HepG2 (cell line): ENCODE results near the gene WNT5B. TPM values are rescaled to one million over a fixed set of nuclear protein-coding genes. Genes with fewer than 3 reads are reported as not detected.

ENCODE experiments used
- CERS6 ChIP-seq: sonication (generic); formaldehyde crosslinking; IDR thresholded peaks from 2 replicates; pipeline ENCODE4 v1.5.0; 2020; ENCODE audit warnings: missing genetic modification reagents
- E2F2 ChIP-seq: sonication (generic); formaldehyde crosslinking; IDR thresholded peaks from 2 replicates; pipeline ENCODE4 v1.4.0; 2020; ENCODE audit warnings: missing genetic modification reagents, borderline replicate concordance
- FOXO1 ChIP-seq: sonication (generic); formaldehyde crosslinking; IDR thresholded peaks from 2 replicates; pipeline ENCODE4 v1.4.0; 2020; ENCODE audit warnings: missing genetic modification reagents
- GZF1 ChIP-seq: sonication (generic); formaldehyde crosslinking; IDR thresholded peaks from 2 replicates; pipeline ENCODE4 v1.5.1; 2020; ENCODE audit warnings: mild to moderate bottlenecking, missing genetic modification reagents
- HNRNPLL ChIP-seq: fragments of 200-400 bp; formaldehyde crosslinking; IDR thresholded peaks from 2 replicates; pipeline ENCODE4 v1.6.1; 2017; ENCODE audit warnings: mild to moderate bottlenecking, low read depth, low read length; ENCODE audit not compliant: poor library complexity, severe bottlenecking
- IRF9 ChIP-seq: sonication (generic); formaldehyde crosslinking; IDR thresholded peaks from 2 replicates; pipeline ENCODE4 v1.8.0; 2022; ENCODE audit warnings: missing genetic modification reagents, mild to moderate bottlenecking, borderline replicate concordance
- KAT2B ChIP-seq: fragments of 150-350 bp; IDR thresholded peaks from 2 replicates; pipeline ENCODE4 v1.6.1; 2014; ENCODE audit warnings: low read depth, low read length, borderline replicate concordance
- LCORL ChIP-seq, 2 experiments: fragments of 450-650 bp in 1 of 2; sonication (generic) in 1 of 2; formaldehyde crosslinking in 1 of 2; IDR thresholded peaks; 2 replicates each; pipeline versions ENCODE4 v1.5.0 to v1.6.1; 2017 to 2020; ENCODE audit warnings: antibody characterized with exemption in 1 of 2, missing genetic modification reagents in 1 of 2
- NFYC ChIP-seq: IDR thresholded peaks from 2 replicates; pipeline ENCODE4 v1.6.1; 2016; ENCODE audit warnings: missing genetic modification reagents, missing compliant biosample characterization
- NPAS2 ChIP-seq: sonication (generic); formaldehyde crosslinking; IDR thresholded peaks from 2 replicates; pipeline ENCODE4 v1.8.0; 2022; ENCODE audit warnings: mild to moderate bottlenecking, missing genetic modification reagents, borderline replicate concordance
- SATB2 ChIP-seq: sonication (generic); formaldehyde crosslinking; IDR thresholded peaks from 2 replicates; pipeline ENCODE4 v1.5.0; 2020; ENCODE audit warnings: missing genetic modification reagents
- SRSF1 ChIP-seq: fragments of 200-400 bp; formaldehyde crosslinking; optimal IDR thresholded peaks from 2 replicates; pipeline ENCODE3; 2017; ENCODE audit warnings: mild to moderate bottlenecking, low read depth, low read length, moderate library complexity
- TOPORS ChIP-seq: sonication (generic); formaldehyde crosslinking; IDR thresholded peaks from 2 replicates; pipeline ENCODE4 v1.8.0; 2023; ENCODE audit warnings: mild to moderate bottlenecking, missing genetic modification reagents
- USF2 ChIP-seq, 2 experiments: sonication (generic) in 1 of 2; formaldehyde crosslinking in 1 of 2; IDR thresholded peaks; 2 replicates each; pipeline versions ENCODE4 v1.5.1 to v1.6.1; 2011 to 2020; ENCODE audit warnings: borderline replicate concordance in 1 of 2, low read depth in 1 of 2, low read length in 1 of 2, mild to moderate bottlenecking in 1 of 2, missing genetic modification reagents in 1 of 2, moderate library complexity in 1 of 2
- WIZ ChIP-seq: sonication (generic); formaldehyde crosslinking; IDR thresholded peaks from 2 replicates; pipeline ENCODE4 v1.5.1; 2020; ENCODE audit warnings: mild to moderate bottlenecking, missing genetic modification reagents
- ZBTB7B ChIP-seq: sonication (generic); formaldehyde crosslinking; IDR thresholded peaks from 2 replicates; pipeline ENCODE4 v1.4.0; 2020; ENCODE audit warnings: missing genetic modification reagents
- ZFP1 ChIP-seq: IDR thresholded peaks from 2 replicates; pipeline ENCODE4 v1.6.1; 2016
- ZFY ChIP-seq: sonication (generic); formaldehyde crosslinking; IDR thresholded peaks from 2 replicates; pipeline ENCODE4 v1.4.0; 2020; ENCODE audit warnings: missing genetic modification reagents
- ZNF10 ChIP-seq: sonication (generic); formaldehyde crosslinking; IDR thresholded peaks from 2 replicates; pipeline ENCODE4 v1.4.0; 2020; ENCODE audit warnings: mild to moderate bottlenecking, low read depth, missing genetic modification reagents, borderline replicate concordance
- ZNF160 ChIP-seq: sonication (generic); formaldehyde crosslinking; IDR thresholded peaks from 2 replicates; pipeline ENCODE4 v1.8.0; 2022; ENCODE audit warnings: mild to moderate bottlenecking, inconsistent platforms, missing genetic modification reagents
- ZNF543 ChIP-seq: sonication (generic); formaldehyde crosslinking; IDR thresholded peaks from 2 replicates; pipeline ENCODE4 v1.4.0; 2020; ENCODE audit warnings: mild to moderate bottlenecking, missing genetic modification reagents
- ZNF546 ChIP-seq: sonication (generic); formaldehyde crosslinking; conservative IDR thresholded peaks from 2 replicates; pipeline ENCODE4 v1.8.1; 2023; ENCODE audit warnings: mild to moderate bottlenecking, missing genetic modification reagents
- ZNF549 ChIP-seq: sonication (generic); formaldehyde crosslinking; IDR thresholded peaks from 2 replicates; pipeline ENCODE4 v1.5.0; 2020; ENCODE audit warnings: missing genetic modification reagents
- ZNF577 ChIP-seq: sonication (generic); formaldehyde crosslinking; IDR thresholded peaks from 2 replicates; pipeline ENCODE4 v1.4.0; 2020; ENCODE audit warnings: mild to moderate bottlenecking, low read depth, missing genetic modification reagents, borderline replicate concordance
- ZNF768 ChIP-seq: sonication (generic); formaldehyde crosslinking; IDR thresholded peaks from 2 replicates; pipeline ENCODE4 v1.4.0; 2020; ENCODE audit warnings: missing genetic modification reagents
- ZNF879 ChIP-seq: sonication (generic); formaldehyde crosslinking; IDR thresholded peaks from 2 replicates; pipeline ENCODE4 v1.8.1; 2023; ENCODE audit warnings: missing genetic modification reagents
- ZSCAN31 ChIP-seq: sonication (generic); formaldehyde crosslinking; IDR thresholded peaks from 2 replicates; pipeline ENCODE4 v1.5.0; 2020; ENCODE audit warnings: low read depth, mild to moderate bottlenecking, missing genetic modification reagents
- polyA plus RNA-seq, 8 experiments: library from polyadenylated mRNA; depleted of rRNA in 3 of 8; stranded (reverse) in 7 of 8; unstranded in 1 of 8; fragments of >200 nt; fragmentation: Illumina TruSeq in 4 of 8; extraction: Trizol in 4 of 8; gene quantifications; 2 replicates each; pipeline versions ENCODE4 v1.2.1 to v1.2.3, GENCODE V29; 2011 to 2016; ENCODE audit warnings: low read depth in 4 of 8, missing spikeins in 1 of 8, mixed read lengths in 1 of 8; ENCODE audit not compliant: insufficient read depth in 1 of 8
- total RNA-seq, 5 experiments: library from RNA; depleted of rRNA; stranded (reverse); fragments of >200 nt; fragmentation: Illumina TruSeq; extraction: Trizol; gene quantifications; 2 replicates each; pipeline ENCODE4 v1.2.3, GENCODE V29; 2016; ENCODE audit warnings: low read depth in 1 of 5

WNT5B gene
- total and polyA plus RNA-seq, 2 of the 13 experiments (the other 11 are each of a cell fraction or from before 2014, with no cell fraction given) = 0.04 TPM; not detected in 1

GRCh38 chr12:1690578-1691122, 61.6 kb downstream of the WNT5B start, which contains the start of gene ADIPOR2 (continued):
- TF ChIP-seq LCORL (IDR thresholded peaks at IDR 0.05) = no peak
- TF ChIP-seq LCORL (CRISPR knock-in tag; IDR thresholded peaks at IDR 0.05) = no peak
- TF ChIP-seq IRF9 (CRISPR knock-in tag) = no peak
- peak; percentile 61; the same call in 1 of the 2 replicates for TF ChIP-seq USF2 (IDR thresholded peaks at IDR 0.05; ENCODE audit: low read depth, low read length)
- no peak for TF ChIP-seq USF2 (CRISPR knock-in tag; IDR thresholded peaks at IDR 0.05; ENCODE audit: borderline replicate concordance)
- TF ChIP-seq NPAS2 (CRISPR knock-in tag) = no peak
- TF ChIP-seq KAT2B = no peak
- TF ChIP-seq TOPORS (CRISPR knock-in tag) = no peak
- TF ChIP-seq ZNF768 (CRISPR knock-in tag) = no peak
- TF ChIP-seq HNRNPLL = peak; percentile 73
- TF ChIP-seq FOXO1 (CRISPR knock-in tag) = no peak
- no peak for TF ChIP-seq ZNF549 (CRISPR knock-in tag)
- TF ChIP-seq SATB2 = no peak
- TF ChIP-seq E2F2 (CRISPR knock-in tag) = no peak
- no peak for TF ChIP-seq ZNF577 (CRISPR knock-in tag)
- no peak; the same call in 1 of the 2 replicates for TF ChIP-seq GZF1 (CRISPR knock-in tag)
- TF ChIP-seq CERS6 (CRISPR knock-in tag) = no peak
- no peak for TF ChIP-seq ZBTB7B (CRISPR knock-in tag)
- peak; percentile 72 for TF ChIP-seq ZFY (CRISPR knock-in tag)
- TF ChIP-seq NFYC (CRISPR knock-in tag) = peak; percentile 92
- TF ChIP-seq ZNF879 (CRISPR knock-in tag) = no peak
- TF ChIP-seq SRSF1 = peak; percentile 61
- no peak for TF ChIP-seq ZNF160 (CRISPR knock-in tag)
- TF ChIP-seq ZNF543 (CRISPR knock-in tag) = no peak; the same call in 1 of the 2 replicates
- no peak for TF ChIP-seq ZNF546 (CRISPR knock-in tag)
- no peak for TF ChIP-seq ZNF10 (CRISPR knock-in tag)
- peak; percentile 37; the same call in 1 of the 2 replicates for TF ChIP-seq ZSCAN31 (CRISPR knock-in tag)
- TF ChIP-seq WIZ = no peak
- no peak for TF ChIP-seq ZFP1
